Fibroblast of lung (primary cell): Measurements from ENCODE around the gene DPH2. TPM values are rescaled to one million over a fixed set of nuclear protein-coding genes. Genes with fewer than 3 reads are reported as not detected.

Experiments
- DNase-seq, 2 donors: peaks; one replicate each; pipeline versions ENCODE4 v3.0.0 to v3.0.0-alpha.2; 2010; ENCODE audit warnings: low read depth in 2 of 2
- H2AFZ ChIP-seq: 2 replicates; pipeline ENCODE4 v1.5.1; 2012; ENCODE audit warnings: low read length, control low read depth, inconsistent platforms
- H3K27ac ChIP-seq: 2 replicates; pipeline ENCODE4 v1.5.1; 2011; ENCODE audit warnings: low read length, control low read depth; ENCODE audit not compliant: insufficient read depth
- H3K27me3 ChIP-seq: 2 replicates; pipeline ENCODE4 v1.5.1; 2011; ENCODE audit warnings: mild to moderate bottlenecking, low read length; ENCODE audit not compliant: control insufficient read depth, insufficient read depth
- H3K36me3 ChIP-seq: 2 replicates; pipeline ENCODE4 v1.5.1; 2011; ENCODE audit warnings: low read length; ENCODE audit not compliant: control insufficient read depth, insufficient read depth
- H3K4me1 ChIP-seq: 2 replicates; pipeline ENCODE4 v1.5.1; 2011; ENCODE audit warnings: low read length; ENCODE audit not compliant: control insufficient read depth, insufficient read depth; ENCODE audit errors: extremely low read depth
- H3K4me2 ChIP-seq: 2 replicates; pipeline ENCODE4 v1.5.1; 2011; ENCODE audit warnings: low read length, control low read depth; ENCODE audit not compliant: insufficient read depth; ENCODE audit errors: extremely low read depth
- H3K4me3 ChIP-seq, 4 experiments: fragments of 200-600 bp in 1 of 4; sonication (generic) in 1 of 4; replicated peaks in 1 of 4; 2 replicates each; pipeline ENCODE4 v1.5.1; 2011 to 2016; ENCODE audit warnings: low read length in 4 of 4, low read depth in 3 of 4, mild to moderate bottlenecking in 3 of 4, control low read depth in 2 of 4, inconsistent platforms in 1 of 4, mixed read lengths in 1 of 4; ENCODE audit not compliant: insufficient read depth in 1 of 4; ENCODE audit errors: control extremely low read depth in 1 of 4
- H3K79me2 ChIP-seq: 2 replicates; pipeline ENCODE4 v1.5.1; 2012; ENCODE audit warnings: mild to moderate bottlenecking, low read length, inconsistent platforms; ENCODE audit not compliant: control insufficient read depth, insufficient read depth
- H3K9ac ChIP-seq: 2 replicates; pipeline ENCODE4 v1.5.1; 2011; ENCODE audit warnings: mild to moderate bottlenecking, low read length, control low read depth; ENCODE audit not compliant: insufficient read depth
- H3K9me3 ChIP-seq: 2 replicates; pipeline ENCODE4 v1.5.1; 2012; ENCODE audit warnings: low read depth, low read length; ENCODE audit not compliant: control insufficient read depth, insufficient read depth
- H4K20me1 ChIP-seq: 2 replicates; pipeline ENCODE4 v1.5.1; 2011; ENCODE audit warnings: low read length; ENCODE audit not compliant: control insufficient read depth, insufficient read depth; ENCODE audit errors: extremely low read depth
- EZH2 ChIP-seq: IDR thresholded peaks from 2 replicates; pipeline ENCODE4 v1.5.1; 2012; ENCODE audit warnings: low read length, control low read depth, mild to moderate bottlenecking; ENCODE audit errors: missing control alignments
- polyA plus RNA-seq, 2 donors: library from polyadenylated mRNA; depleted of rRNA in 1 of 2; stranded (reverse) in 1 of 2; unstranded in 1 of 2; fragments of >200 nt; gene quantifications; 2 replicates each; pipeline ENCODE4 v1.2.1, GENCODE V29; 2011 to 2012; ENCODE audit warnings: missing spikeins in 1 of 2
- total RNA-seq: library from RNA; depleted of rRNA; stranded (reverse); fragments of >200 nt; gene quantifications from 2 replicates; pipeline ENCODE4 v1.2.1, GENCODE V29; 2014
- TF ChIP-seq, protein P1 (sequence below), 2 donors: IDR thresholded peaks in 1 of 2; conservative IDR thresholded peaks in 1 of 2; 1 replicate in 1 of 2; 2 replicates in 1 of 2; pipeline ENCODE4 v1.5.1; 2011 to 2012; ENCODE audit warnings: low read length in 2 of 2, control low read depth in 1 of 2, inconsistent platforms in 1 of 2, low read depth in 1 of 2, mild to moderate bottlenecking in 1 of 2

The DPH2 gene
- total and polyA plus RNA-seq, 2 donors (not counting 1 experiment from before 2014, with no cell fraction given): 9.1 to 11.2 TPM

DNA sequence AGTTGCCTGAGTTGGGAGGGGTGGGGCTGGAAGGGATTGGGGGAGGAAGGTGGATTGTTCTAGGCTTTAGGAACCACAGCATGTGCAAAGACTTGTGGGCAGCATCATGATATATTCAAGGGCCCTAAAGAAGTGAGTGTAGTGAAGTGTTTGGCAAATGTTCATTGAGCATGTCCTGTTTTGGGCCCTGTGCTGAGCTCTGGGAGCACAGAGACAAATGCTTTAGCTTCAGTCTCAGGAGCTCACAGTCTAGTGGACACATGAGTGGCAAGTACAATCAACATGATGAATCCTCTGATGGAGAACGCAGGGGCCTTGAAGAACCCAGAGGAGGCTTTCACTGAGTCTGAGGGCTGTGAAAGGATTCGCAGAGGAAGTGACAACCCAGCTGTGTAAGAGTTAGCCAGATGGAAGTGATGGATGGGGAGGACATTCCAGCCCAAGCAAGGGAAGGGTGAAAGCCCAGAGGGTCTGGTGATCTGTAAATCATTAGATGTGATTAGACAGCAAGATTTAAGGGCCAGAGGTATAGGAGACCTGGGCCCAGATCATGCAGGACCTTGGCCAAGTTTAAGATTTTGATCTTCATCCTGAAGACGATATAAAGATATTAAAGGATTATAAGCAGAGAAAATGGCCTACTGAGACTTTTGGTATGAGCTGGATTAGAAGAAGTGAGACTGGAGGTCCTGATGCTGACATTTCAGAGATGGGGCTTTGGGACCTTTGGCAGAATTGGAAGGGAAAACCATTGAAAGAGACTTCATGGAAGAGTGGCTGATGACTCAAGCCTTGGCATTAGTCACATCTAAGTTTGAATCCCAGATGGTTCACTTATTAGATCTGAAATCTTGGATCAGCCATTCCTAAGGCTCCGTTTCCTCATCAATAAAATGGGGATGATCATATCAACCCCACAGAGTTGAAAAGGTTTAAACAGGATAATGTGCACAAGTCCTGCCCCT is 18.5 kb upstream of the DPH2 start:
- H3K79me2 ChIP-seq: peaks cover 19% of the 10 kb centered on the region
- H4K20me1 ChIP-seq: no peaks in the 10 kb centered on the region
- H3K27ac ChIP-seq: no peak overlapping the region
- H3K4me3 ChIP-seq: no peak overlapping the region
- H3K4me2 ChIP-seq: no peak overlapping the region
- DNase-seq: no peak
- TF ChIP-seq, protein P1, sequence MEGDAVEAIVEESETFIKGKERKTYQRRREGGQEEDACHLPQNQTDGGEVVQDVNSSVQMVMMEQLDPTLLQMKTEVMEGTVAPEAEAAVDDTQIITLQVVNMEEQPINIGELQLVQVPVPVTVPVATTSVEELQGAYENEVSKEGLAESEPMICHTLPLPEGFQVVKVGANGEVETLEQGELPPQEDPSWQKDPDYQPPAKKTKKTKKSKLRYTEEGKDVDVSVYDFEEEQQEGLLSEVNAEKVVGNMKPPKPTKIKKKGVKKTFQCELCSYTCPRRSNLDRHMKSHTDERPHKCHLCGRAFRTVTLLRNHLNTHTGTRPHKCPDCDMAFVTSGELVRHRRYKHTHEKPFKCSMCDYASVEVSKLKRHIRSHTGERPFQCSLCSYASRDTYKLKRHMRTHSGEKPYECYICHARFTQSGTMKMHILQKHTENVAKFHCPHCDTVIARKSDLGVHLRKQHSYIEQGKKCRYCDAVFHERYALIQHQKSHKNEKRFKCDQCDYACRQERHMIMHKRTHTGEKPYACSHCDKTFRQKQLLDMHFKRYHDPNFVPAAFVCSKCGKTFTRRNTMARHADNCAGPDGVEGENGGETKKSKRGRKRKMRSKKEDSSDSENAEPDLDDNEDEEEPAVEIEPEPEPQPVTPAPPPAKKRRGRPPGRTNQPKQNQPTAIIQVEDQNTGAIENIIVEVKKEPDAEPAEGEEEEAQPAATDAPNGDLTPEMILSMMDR (conservative IDR thresholded peaks at IDR 0.05 in 1 of 2, IDR thresholded peaks at IDR 0.05 in 1 of 2; ENCODE audit: low read depth in 1 of 2, low read length in 2 of 2): no peak
- TF ChIP-seq EZH2: no peak
- no peaks in the 10 kb centered on the region for H3K4me1 ChIP-seq
- no peaks in the 10 kb centered on the region for H3K9me3 ChIP-seq
- H3K36me3 ChIP-seq: peaks cover 2% of the 10 kb centered on the region
- no peak overlapping the region for H3K9ac ChIP-seq
- no peaks in the 10 kb centered on the region for H3K27me3 ChIP-seq
- no peak overlapping the region for H2AFZ ChIP-seq

DNA sequence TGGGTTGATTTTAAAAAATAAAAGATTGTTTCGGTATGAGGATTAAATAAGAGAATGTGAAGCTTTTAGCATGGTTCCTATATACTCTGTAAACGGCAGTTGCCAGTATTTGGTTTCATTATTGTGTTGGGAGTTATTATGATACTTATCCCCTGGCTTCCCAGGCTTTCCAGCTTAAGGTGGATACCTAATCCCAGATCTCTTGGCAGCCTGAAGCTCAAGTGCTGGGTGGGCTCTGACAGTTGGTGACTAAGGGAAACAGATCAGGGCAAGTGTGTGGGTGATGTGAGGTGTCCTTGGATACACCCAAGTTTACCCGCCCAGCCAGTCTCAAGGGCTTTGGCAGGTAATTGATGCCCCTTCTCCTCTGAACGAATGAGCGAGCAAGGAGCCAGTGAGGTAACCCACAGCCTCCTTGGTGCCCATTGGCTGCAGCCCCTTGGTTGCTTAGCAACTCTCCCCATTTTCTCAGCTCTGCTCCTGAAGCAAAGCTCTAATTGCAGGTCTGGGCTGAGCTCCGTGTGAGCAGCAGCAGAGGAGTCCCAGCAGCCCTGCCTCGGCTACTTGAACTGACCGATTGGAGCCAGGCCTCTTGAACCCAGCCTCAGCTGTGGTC is 17.0 kb upstream of the DPH2 start:
- H3K36me3 ChIP-seq: peaks cover 7% of the 10 kb centered on the region

DNA sequence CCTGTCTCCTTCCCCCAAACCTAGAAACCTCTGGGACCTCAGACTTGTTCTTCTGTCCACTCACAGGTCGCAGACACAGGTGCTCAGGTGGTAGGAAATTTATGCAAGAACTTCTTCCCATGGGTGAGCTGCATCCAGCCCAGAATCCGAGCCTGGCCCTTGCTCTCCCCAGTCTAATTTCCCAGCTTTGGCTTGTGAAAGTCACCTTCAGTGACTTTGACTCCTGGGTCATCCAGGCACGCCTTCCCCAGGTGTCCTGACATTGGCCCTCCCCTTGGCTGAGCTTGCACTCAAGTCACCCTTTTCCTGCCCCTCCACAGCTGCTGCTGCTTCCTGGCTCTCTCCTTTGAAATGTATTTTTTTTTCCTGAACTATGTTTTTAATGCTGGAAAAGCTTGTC is 16.4 kb upstream of the DPH2 start:
- H3K4me3 ChIP-seq: no peak overlapping the region
- H3K4me1 ChIP-seq: no peaks in the 10 kb centered on the region
- H3K27ac ChIP-seq: no peak overlapping the region
- TF ChIP-seq, protein P1 (conservative IDR thresholded peaks at IDR 0.05 in 1 of 2, IDR thresholded peaks at IDR 0.05 in 1 of 2; ENCODE audit: low read depth in 1 of 2, low read length in 2 of 2): no peak
- no peak for TF ChIP-seq EZH2
- H3K36me3 ChIP-seq: peaks cover 9% of the 10 kb centered on the region
- H4K20me1 ChIP-seq: no peaks in the 10 kb centered on the region
- no peak for DNase-seq
- no peak overlapping the region for H3K9ac ChIP-seq
- no peak overlapping the region for H2AFZ ChIP-seq
- no peak overlapping the region for H3K4me2 ChIP-seq
- H3K27me3 ChIP-seq: no peaks in the 10 kb centered on the region
- H3K79me2 ChIP-seq: peaks cover 6% of the 10 kb centered on the region
- no peaks in the 10 kb centered on the region for H3K9me3 ChIP-seq

More for the DNA sequence above, 17.0 kb upstream of the DPH2 start:
- H3K4me1 ChIP-seq: no peaks in the 10 kb centered on the region
- peaks cover 11% of the 10 kb centered on the region for H3K79me2 ChIP-seq
- H3K27ac ChIP-seq: no peak overlapping the region
- no peak for DNase-seq
- no peak overlapping the region for H3K4me3 ChIP-seq
- H4K20me1 ChIP-seq: no peaks in the 10 kb centered on the region
- TF ChIP-seq, protein P1 (conservative IDR thresholded peaks at IDR 0.05 in 1 of 2, IDR thresholded peaks at IDR 0.05 in 1 of 2; ENCODE audit: low read depth in 1 of 2, low read length in 2 of 2): no peak
- TF ChIP-seq EZH2: no peak
- no peaks in the 10 kb centered on the region for H3K27me3 ChIP-seq
- H3K9ac ChIP-seq: no peak overlapping the region
- no peak overlapping the region for H3K4me2 ChIP-seq
- H3K9me3 ChIP-seq: no peaks in the 10 kb centered on the region
- no peak overlapping the region for H2AFZ ChIP-seq
